ENCODE results near the gene ANTXR1.
A peak's percentile ranks its signal among the peaks of the same experiment; 100 is the strongest.

ANTXR1 gene

GRCh38 chr2:69082430-69082997 is 69.5 kb downstream of the ANTXR1 start:
- TF ChIP-seq, protein P1, sequence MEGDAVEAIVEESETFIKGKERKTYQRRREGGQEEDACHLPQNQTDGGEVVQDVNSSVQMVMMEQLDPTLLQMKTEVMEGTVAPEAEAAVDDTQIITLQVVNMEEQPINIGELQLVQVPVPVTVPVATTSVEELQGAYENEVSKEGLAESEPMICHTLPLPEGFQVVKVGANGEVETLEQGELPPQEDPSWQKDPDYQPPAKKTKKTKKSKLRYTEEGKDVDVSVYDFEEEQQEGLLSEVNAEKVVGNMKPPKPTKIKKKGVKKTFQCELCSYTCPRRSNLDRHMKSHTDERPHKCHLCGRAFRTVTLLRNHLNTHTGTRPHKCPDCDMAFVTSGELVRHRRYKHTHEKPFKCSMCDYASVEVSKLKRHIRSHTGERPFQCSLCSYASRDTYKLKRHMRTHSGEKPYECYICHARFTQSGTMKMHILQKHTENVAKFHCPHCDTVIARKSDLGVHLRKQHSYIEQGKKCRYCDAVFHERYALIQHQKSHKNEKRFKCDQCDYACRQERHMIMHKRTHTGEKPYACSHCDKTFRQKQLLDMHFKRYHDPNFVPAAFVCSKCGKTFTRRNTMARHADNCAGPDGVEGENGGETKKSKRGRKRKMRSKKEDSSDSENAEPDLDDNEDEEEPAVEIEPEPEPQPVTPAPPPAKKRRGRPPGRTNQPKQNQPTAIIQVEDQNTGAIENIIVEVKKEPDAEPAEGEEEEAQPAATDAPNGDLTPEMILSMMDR (IDR thresholded peaks at IDR 0.05; ENCODE audit: control insufficient read depth, extremely low read depth, insufficient read depth), result no peak
- peak; percentile 58 for DNase-seq (ENCODE audit: low read depth)
- no peak overlapping the region for H3K4me3 ChIP-seq (ENCODE audit: low read depth, low read length)

DNA sequence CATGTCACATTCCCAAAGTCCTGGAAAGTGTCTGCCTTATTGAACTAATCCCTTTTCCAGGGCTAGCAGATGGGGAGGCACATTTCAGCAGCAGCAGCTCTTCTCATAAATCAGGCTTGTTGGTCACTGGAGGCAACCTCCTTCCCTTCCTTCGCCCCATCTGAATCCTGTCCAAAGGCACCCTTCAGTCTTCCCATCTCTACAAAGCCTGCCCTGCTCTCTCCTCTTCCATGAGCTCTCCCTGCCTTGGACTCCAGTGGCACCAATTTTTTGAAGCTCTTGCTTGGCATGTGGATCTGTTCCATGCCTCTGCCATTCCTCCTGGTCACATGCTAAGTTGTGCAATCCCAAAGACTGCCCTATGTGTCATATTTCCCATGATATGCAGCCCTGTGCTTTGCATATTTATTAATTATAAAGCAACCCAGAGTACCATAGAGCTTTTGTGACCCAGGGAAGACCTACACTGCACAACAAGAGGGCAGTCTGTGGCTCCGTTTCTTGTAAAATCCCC is 70.3 kb downstream of the ANTXR1 start:
- TF ChIP-seq, protein P1 (IDR thresholded peaks at IDR 0.05; ENCODE audit: control insufficient read depth, extremely low read depth, insufficient read depth), result no peak
- DNase-seq (ENCODE audit: low read depth), result no peak
- H3K4me3 ChIP-seq (ENCODE audit: low read depth, low read length), result no peak overlapping the region

GRCh38 chr2:69084492-69084891 is 71.5 kb downstream of the ANTXR1 start:
- DNase-seq (ENCODE audit: low read depth), result no peak
- TF ChIP-seq, protein P1 (IDR thresholded peaks at IDR 0.05; ENCODE audit: control insufficient read depth, extremely low read depth, insufficient read depth), result no peak
- H3K4me3 ChIP-seq (ENCODE audit: low read depth, low read length), result no peak overlapping the region

GRCh38 chr2:69086466-69086865 is 73.5 kb downstream of the ANTXR1 start:
- TF ChIP-seq, protein P1 (IDR thresholded peaks at IDR 0.05; ENCODE audit: control insufficient read depth, extremely low read depth, insufficient read depth), result no peak
- DNase-seq (ENCODE audit: low read depth), result no peak

GRCh38 chr2:69087211-69087911 is 74.4 kb downstream of the ANTXR1 start:
- no peak for DNase-seq (ENCODE audit: low read depth)
- TF ChIP-seq, protein P1 (IDR thresholded peaks at IDR 0.05; ENCODE audit: control insufficient read depth, extremely low read depth, insufficient read depth), result no peak
- H3K4me3 ChIP-seq (ENCODE audit: low read depth, low read length), result no peak overlapping the region

More at GRCh38 chr2:69086466-69086865, 73.5 kb downstream of the ANTXR1 start:
- H3K4me3 ChIP-seq (ENCODE audit: low read depth, low read length), result no peak overlapping the region

DNA sequence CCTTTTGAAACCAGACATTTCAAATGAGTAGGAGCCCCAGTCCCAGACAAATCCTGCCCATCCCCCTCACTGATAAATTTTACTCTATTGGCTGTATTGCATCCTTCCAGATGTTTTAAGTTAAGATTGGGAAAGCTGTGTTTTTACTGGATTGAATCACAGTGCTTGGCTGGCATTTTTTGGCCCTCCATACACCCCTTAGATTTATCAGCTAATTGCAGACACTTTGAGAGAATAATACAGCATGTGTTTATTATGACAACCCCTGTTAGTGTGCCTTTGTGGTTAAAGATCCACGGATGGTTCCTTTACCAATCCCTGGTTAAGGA is 74.9 kb downstream of the ANTXR1 start:
- H3K4me3 ChIP-seq (ENCODE audit: low read depth, low read length), result no peak overlapping the region
- DNase-seq (ENCODE audit: low read depth), result no peak
- TF ChIP-seq, protein P1 (IDR thresholded peaks at IDR 0.05; ENCODE audit: control insufficient read depth, extremely low read depth, insufficient read depth), result no peak
